Thyroid gland (tissue), 4 donors: ENCODE data around the gene SRSF1.

Source experiments
- CTCF ChIP-seq, 6 experiments: fragments of 200-600 bp in 3 of 6; fragments of 450-650 bp in 3 of 6; sonication (generic) in 3 of 6; IDR thresholded peaks; one replicate each; pipeline ENCODE4 v1.5.1; 2016 to 2019; ENCODE audit warnings: antibody characterized with exemption in 6 of 6, mild to moderate bottlenecking in 2 of 6, inconsistent platforms in 1 of 6, moderate library complexity in 1 of 6
- POLR2A ChIP-seq, 2 donors: fragments of 450-650 bp; IDR thresholded peaks; one replicate each; pipeline ENCODE4 v1.6.1; 2017; ENCODE audit warnings: antibody characterized with exemption in 2 of 2, mild to moderate bottlenecking in 2 of 2, moderate library complexity in 1 of 2

- TF ChIP-seq CTCF (IDR thresholded peaks at IDR 0.05) (no peak), POLR2A (IDR thresholded peaks at IDR 0.05) (no peak)
These were observed 42.5 kb upstream of the SRSF1 start for GRCh38 chr17:58049533-58049932.
